Measurements from ENCODE around the gene TEP1.

GRCh38 chr14:20454516-20455354 is 41.4 kb upstream of the TEP1 start, which contains the start of the genes APEX1 and OSGEP:
- TF ChIP-seq USF2 (IDR thresholded peaks at IDR 0.05; ENCODE audit: borderline replicate concordance, low read depth, low read length) (peak; percentile 100), RAD51 (IDR thresholded peaks at IDR 0.05) (peak; percentile 100), CTCF (IDR thresholded peaks at IDR 0.05 in 2 of 3, conservative IDR thresholded peaks at IDR 0.05 in 1 of 3; ENCODE audit: control insufficient read depth in 2 of 3, extremely low read depth in 1 of 3, insufficient read depth in 1 of 3, low read depth in 3 of 3, low read length in 3 of 3) (no peak), GABPA (IDR thresholded peaks at IDR 0.05; ENCODE audit: low read depth) (no peak), MEF2A (IDR thresholded peaks at IDR 0.05; ENCODE audit: insufficient read depth, low read depth, low read length) (no peak)
